T47D (cell line): ENCODE measurements around the gene SORD.
"Not testable (repeated sequence)": the region's sequence is repeated elsewhere in the genome, so short reads cannot be mapped to it uniquely, and the experiment has no call there.

Source experiments
- DNase-seq, 2 experiments: peaks; one replicate each; pipeline versions ENCODE4 v3.0.0 to v3.0.0-alpha.2; 2011 to 2012; ENCODE audit warnings: low read depth in 1 of 2, low spot score in 1 of 2
- JUND ChIP-seq: IDR thresholded peaks from 2 replicates; pipeline ENCODE4 v1.6.1; 2012; ENCODE audit warnings: low read depth
- in situ Hi-C: cut with HindIII; loops from 2 replicates; pipeline ENCODE4 v1.10.0; 2016; ENCODE audit warnings: low sequenced_read_pairs, low pct_unique_long_range_greater_than_20kb

Gene SORD

GRCh38 chr15:45022871-45023658 is at the start of gene SORD:
Gene SORD, plus strand, starts transcription at chr15:45023195. Its CDS starts 89 bp downstream, at chr15:45023284.
- TF ChIP-seq JUND, result no peak
- DNase-seq, result peak; percentile 90 to 92
- in situ Hi-C loops, result no loop called here

- in situ Hi-C loops, DNase-seq: not testable (repeated sequence)
These were observed 46.8 kb upstream of the SORD start for GRCh38 chr15:44976183-44976582.

GRCh38 chr15:44977781-44978180 is 45.2 kb upstream of the SORD start:
- in situ Hi-C loops, DNase-seq: not testable (repeated sequence)

GRCh38 chr15:44979617-44980339 is 43.2 kb upstream of the SORD start:
- in situ Hi-C loops, DNase-seq: not testable (repeated sequence)

GRCh38 chr15:44984144-44984543 is 38.9 kb upstream of the SORD start:
- DNase-seq, in situ Hi-C loops: not testable (repeated sequence)

GRCh38 chr15:44986346-44987055 is 36.5 kb upstream of the SORD start:
- in situ Hi-C loops, DNase-seq: not testable (repeated sequence)

- DNase-seq, in situ Hi-C loops: not testable (repeated sequence)
These were observed 35.3 kb upstream of the SORD start for GRCh38 chr15:44987711-44988110.

GRCh38 chr15:44988184-44988869 is 34.7 kb upstream of the SORD start:
- in situ Hi-C loops, DNase-seq: not testable (repeated sequence)

- in situ Hi-C loops, DNase-seq: not testable (repeated sequence)
These were observed 34.1 kb upstream of the SORD start for GRCh38 chr15:44988870-44989219.

- DNase-seq, in situ Hi-C loops: not testable (repeated sequence)
These were observed 25.4 kb upstream of the SORD start for GRCh38 chr15:44997632-44998031.

GRCh38 chr15:44999105-44999504 is 23.9 kb upstream of the SORD start:
- no peak for DNase-seq
- no peak for TF ChIP-seq JUND
- in situ Hi-C loops, result no loop called here

GRCh38 chr15:45001180-45001579 is 21.8 kb upstream of the SORD start:
- DNase-seq, in situ Hi-C loops: not testable (repeated sequence)

- in situ Hi-C loops, DNase-seq: not testable (repeated sequence)
These were observed 19.1 kb upstream of the SORD start for GRCh38 chr15:45003731-45004410.

- DNase-seq, in situ Hi-C loops: not testable (repeated sequence)
These were observed 18.3 kb upstream of the SORD start for GRCh38 chr15:45004590-45005175.
